Endothelial cell (in vitro differentiated cells): ENCODE results near the gene CEP85. TPM values are rescaled to one million over a fixed set of nuclear protein-coding genes. Genes with fewer than 3 reads are reported as not detected.

Source experiments
- DNase-seq: peaks from one replicate; pipeline ENCODE4 v3.0.0; 2021; ENCODE audit warnings: low spot score
- H3K27ac Mint-ChIP-seq: one replicate; pipeline ENCODE4 v1.8.0; 2021; ENCODE audit warnings: mixed read lengths, inconsistent platforms; ENCODE audit not compliant: unreplicated experiment
- H3K27me3 Mint-ChIP-seq: one replicate; pipeline ENCODE4 v1.8.0; 2021; ENCODE audit warnings: mild to moderate bottlenecking, moderate library complexity, mixed read lengths, inconsistent platforms; ENCODE audit not compliant: unreplicated experiment
- H3K36me3 Mint-ChIP-seq: one replicate; pipeline ENCODE4 v1.8.0; 2021; ENCODE audit warnings: mild to moderate bottlenecking, low read depth, mixed read lengths, inconsistent platforms; ENCODE audit not compliant: unreplicated experiment
- H3K4me1 Mint-ChIP-seq: one replicate; pipeline ENCODE4 v1.8.0; 2021; ENCODE audit warnings: mild to moderate bottlenecking, mixed read lengths, inconsistent platforms; ENCODE audit not compliant: unreplicated experiment
- H3K4me3 Mint-ChIP-seq: one replicate; pipeline ENCODE4 v1.8.0; 2021; ENCODE audit warnings: mild to moderate bottlenecking, mixed read lengths, inconsistent platforms; ENCODE audit not compliant: unreplicated experiment
- H3K9me3 Mint-ChIP-seq: one replicate; pipeline ENCODE4 v1.8.0; 2021; ENCODE audit warnings: mixed read lengths, inconsistent platforms; ENCODE audit not compliant: unreplicated experiment
- total RNA-seq: library from RNA; stranded (reverse); fragmentation: NEBNext Ultra II Directional; extraction: Animal tissue kit (Norgen Biotek cat#: 25700); gene quantifications from one replicate; pipeline ENCODE4 v1.2.1, GENCODE V29; 2021; ENCODE audit not compliant: unreplicated experiment
- TF ChIP-seq, protein P1 (sequence below): fragments of 200-600 bp; sonication (generic); IDR thresholded peaks from one replicate; pipeline ENCODE4 v1.5.0; 2021; ENCODE audit warnings: antibody characterized with exemption; ENCODE audit not compliant: unreplicated experiment

Gene CEP85
- total RNA-seq, 1 donor from 2014 or later = 9.7 TPM

GRCh38 chr1:26297057-26297790, 63.2 kb downstream of the CEP85 start:
- Mint-ChIP-seq H3K27ac (no peak overlapping the region), H3K36me3 (peaks cover 7% of the 10 kb centered on the region), H3K4me1 (peaks cover 18% of the 10 kb centered on the region), H3K9me3 (no peaks in the 10 kb centered on the region), H3K27me3 (peaks cover 2% of the 10 kb centered on the region), H3K4me3 (no peak overlapping the region)
- no peak for DNase-seq
- TF ChIP-seq, protein P1, sequence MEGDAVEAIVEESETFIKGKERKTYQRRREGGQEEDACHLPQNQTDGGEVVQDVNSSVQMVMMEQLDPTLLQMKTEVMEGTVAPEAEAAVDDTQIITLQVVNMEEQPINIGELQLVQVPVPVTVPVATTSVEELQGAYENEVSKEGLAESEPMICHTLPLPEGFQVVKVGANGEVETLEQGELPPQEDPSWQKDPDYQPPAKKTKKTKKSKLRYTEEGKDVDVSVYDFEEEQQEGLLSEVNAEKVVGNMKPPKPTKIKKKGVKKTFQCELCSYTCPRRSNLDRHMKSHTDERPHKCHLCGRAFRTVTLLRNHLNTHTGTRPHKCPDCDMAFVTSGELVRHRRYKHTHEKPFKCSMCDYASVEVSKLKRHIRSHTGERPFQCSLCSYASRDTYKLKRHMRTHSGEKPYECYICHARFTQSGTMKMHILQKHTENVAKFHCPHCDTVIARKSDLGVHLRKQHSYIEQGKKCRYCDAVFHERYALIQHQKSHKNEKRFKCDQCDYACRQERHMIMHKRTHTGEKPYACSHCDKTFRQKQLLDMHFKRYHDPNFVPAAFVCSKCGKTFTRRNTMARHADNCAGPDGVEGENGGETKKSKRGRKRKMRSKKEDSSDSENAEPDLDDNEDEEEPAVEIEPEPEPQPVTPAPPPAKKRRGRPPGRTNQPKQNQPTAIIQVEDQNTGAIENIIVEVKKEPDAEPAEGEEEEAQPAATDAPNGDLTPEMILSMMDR = no peak

GRCh38 chr1:26297791-26298124, 63.8 kb downstream of the CEP85 start:
- no peak overlapping the region for H3K4me3 Mint-ChIP-seq
- peaks cover 2% of the 10 kb centered on the region for H3K27me3 Mint-ChIP-seq
- peaks cover 7% of the 10 kb centered on the region for H3K36me3 Mint-ChIP-seq
- H3K27ac Mint-ChIP-seq = no peak overlapping the region
- no peaks in the 10 kb centered on the region for H3K9me3 Mint-ChIP-seq
- TF ChIP-seq, protein P1 = no peak
- no peak for DNase-seq
- peaks cover 23% of the 10 kb centered on the region for H3K4me1 Mint-ChIP-seq

DNA sequence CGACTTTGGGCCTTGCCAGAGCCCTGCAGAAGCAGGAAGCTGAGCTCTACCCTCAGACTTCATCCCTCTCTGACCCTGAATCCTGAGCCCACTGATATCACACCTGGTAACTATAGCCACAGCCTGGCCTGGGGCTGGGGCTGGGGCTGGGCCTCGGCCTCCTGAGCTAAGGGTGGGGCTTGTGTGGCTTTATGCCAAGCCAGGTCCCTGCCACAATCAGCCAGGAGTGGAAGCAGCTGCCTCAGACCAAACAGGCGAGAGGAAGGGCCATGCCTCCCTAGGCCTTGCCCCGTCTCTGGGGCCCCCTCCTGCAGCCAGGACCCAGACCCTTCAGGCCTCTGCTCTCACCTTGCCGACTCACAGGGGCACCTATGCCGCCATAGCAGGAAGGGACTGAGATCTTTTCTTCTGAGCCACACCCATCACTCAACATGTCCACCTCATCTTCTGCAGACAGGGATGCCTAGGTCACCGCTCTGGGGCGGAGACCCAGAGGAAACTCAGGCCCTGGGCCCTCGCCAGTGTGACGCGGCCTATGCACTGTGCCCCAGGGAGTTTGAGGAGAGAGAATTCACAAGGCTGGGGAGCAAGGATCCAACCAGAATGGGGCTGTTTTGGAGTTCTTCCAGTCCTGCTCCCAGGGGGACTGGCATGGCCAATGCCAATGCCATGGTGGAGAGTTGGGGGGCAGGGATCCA, 66.7 kb downstream of the CEP85 start:
- Mint-ChIP-seq H3K9me3 (no peaks in the 10 kb centered on the region), H3K36me3 (no peaks in the 10 kb centered on the region), H3K27me3 (peaks cover 2% of the 10 kb centered on the region), H3K4me1 (peaks cover 17% of the 10 kb centered on the region), H3K27ac (no peak overlapping the region), H3K4me3 (no peak overlapping the region)
- DNase-seq = no peak
- TF ChIP-seq, protein P1 = no peak

DNA sequence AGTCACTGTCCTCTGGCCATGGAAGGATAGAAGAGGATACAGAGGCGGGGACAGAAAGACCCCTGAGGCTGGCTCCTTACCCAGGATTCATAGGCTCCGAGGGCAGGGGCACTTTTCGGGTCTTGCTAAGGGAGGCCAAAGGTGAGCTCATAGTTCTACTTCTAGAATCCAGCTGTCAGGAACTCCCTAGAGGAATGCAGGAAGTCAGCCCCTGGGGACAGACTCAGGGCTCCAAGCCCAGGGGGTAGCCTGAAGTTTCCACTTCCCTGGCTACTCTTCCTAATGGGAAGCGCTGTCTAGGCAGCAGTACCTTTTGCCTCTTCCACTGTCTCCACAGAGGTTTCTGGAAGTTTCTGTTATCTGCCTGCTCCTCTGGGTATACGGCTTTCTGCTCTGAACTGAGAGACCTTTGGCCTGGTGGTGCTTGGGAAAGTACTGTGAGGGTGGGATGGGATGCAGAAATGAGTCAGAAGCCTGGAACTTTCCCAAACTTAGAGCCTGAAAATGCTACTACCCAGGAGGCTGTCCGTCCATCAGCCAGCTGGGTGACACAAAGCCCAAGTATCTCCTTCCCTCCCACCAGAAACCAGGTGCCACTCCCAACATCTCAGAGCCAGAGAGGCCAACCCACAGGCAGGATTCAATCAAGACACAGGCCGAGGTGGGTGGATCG, 68.9 kb downstream of the CEP85 start:
- no peak overlapping the region for H3K4me3 Mint-ChIP-seq
- peak; percentile 44 for DNase-seq
- TF ChIP-seq, protein P1 = no peak

More for the DNA sequence above, 68.9 kb downstream of the CEP85 start:
- Mint-ChIP-seq H3K9me3 (no peaks in the 10 kb centered on the region), H3K27ac (peak overlapping the region; percentile 72), H3K36me3 (no peaks in the 10 kb centered on the region), H3K27me3 (peaks cover 4% of the 10 kb centered on the region), H3K4me1 (peaks cover 24% of the 10 kb centered on the region)
